Measurements from ENCODE around the gene FRAS1. TPM values are rescaled to one million over a fixed set of nuclear protein-coding genes. Genes with fewer than 3 reads are reported as not detected.
"Not testable (repeated sequence)": the region's sequence is repeated elsewhere in the genome, so short reads cannot be mapped to it uniquely, and the experiment has no call there.

Gene FRAS1
- total RNA-seq, 1 donor from 2014 or later: 18.9 TPM

DNA sequence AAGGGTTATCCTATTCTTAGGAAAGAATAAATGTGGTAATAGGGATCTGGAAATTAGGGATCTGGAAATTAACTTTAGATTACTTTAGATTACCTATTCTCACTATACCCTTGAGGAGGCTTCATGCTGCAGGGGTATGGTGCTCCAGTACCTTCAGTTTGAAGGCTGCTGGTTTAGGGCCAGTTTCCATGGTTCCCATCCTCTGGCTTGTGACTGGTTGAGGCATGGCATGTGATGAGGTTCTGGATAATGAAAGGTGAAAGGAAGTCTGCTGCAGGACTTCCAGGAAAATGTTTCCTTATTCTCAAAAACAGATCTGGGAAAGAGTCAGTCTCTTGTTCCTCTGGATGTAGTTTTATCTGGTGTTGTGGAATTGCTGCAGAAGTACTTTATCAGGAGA is 25.9 kb downstream of the FRAS1 start:
- H3K27me3 Mint-ChIP-seq (ENCODE audit: low read depth): no peaks in the 10 kb centered on the region
- no peak overlapping the region for H3K4me3 Mint-ChIP-seq (ENCODE audit: unreplicated experiment)
- H3K9me3 Mint-ChIP-seq (ENCODE audit: low read depth): no peaks in the 10 kb centered on the region
- H3K4me1 Mint-ChIP-seq (ENCODE audit: low read depth): no peaks in the 10 kb centered on the region
- DNase-seq (ENCODE audit: low spot score): no peak
- no peak overlapping the region for H3K27ac Mint-ChIP-seq (ENCODE audit: unreplicated experiment)
- no peak for TF ChIP-seq CTCF (IDR thresholded peaks at IDR 0.05)
- H3K36me3 Mint-ChIP-seq (ENCODE audit: low read depth): peaks cover 2% of the 10 kb centered on the region

GRCh38 chr4:78091534-78091933 is 34.4 kb downstream of the FRAS1 start:
- no peaks in the 10 kb centered on the region for H3K36me3 Mint-ChIP-seq (ENCODE audit: low read depth)
- H3K4me3 Mint-ChIP-seq (ENCODE audit: unreplicated experiment): no peak overlapping the region
- H3K27me3 Mint-ChIP-seq (ENCODE audit: low read depth): no peaks in the 10 kb centered on the region
- no peak for DNase-seq (ENCODE audit: low spot score)
- H3K9me3 Mint-ChIP-seq (ENCODE audit: low read depth): no peaks in the 10 kb centered on the region
- H3K4me1 Mint-ChIP-seq (ENCODE audit: low read depth): peaks cover 21% of the 10 kb centered on the region
- no peak for TF ChIP-seq CTCF (IDR thresholded peaks at IDR 0.05)
- no peak overlapping the region for H3K27ac Mint-ChIP-seq (ENCODE audit: unreplicated experiment)

DNA sequence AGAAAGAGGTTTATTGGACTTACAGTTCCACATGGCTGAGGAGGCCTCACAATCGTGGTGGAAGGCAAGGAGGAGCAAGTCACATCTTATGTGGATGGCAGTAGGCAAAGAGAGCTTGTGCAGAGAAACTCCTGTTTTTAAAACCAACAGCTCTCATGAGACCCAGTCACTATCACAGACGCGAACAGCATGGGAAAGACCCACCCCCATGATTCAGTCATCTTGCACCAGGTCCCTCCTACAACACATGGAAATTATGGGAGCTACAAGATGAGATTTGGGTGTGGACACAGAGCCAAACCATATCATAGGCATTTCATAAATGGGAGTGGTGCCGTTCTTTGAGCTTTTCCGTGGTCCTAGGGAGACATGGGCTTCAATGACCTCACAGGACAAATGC is 35.2 kb downstream of the FRAS1 start:
- H3K4me3 Mint-ChIP-seq (ENCODE audit: unreplicated experiment); DNase-seq (ENCODE audit: low spot score); H3K27me3 Mint-ChIP-seq (ENCODE audit: low read depth); H3K27ac Mint-ChIP-seq (ENCODE audit: unreplicated experiment); H3K9me3 Mint-ChIP-seq (ENCODE audit: low read depth); H3K36me3 Mint-ChIP-seq (ENCODE audit: low read depth): not testable (repeated sequence)
- peaks cover 21% of the 10 kb centered on the region for H3K4me1 Mint-ChIP-seq (ENCODE audit: low read depth)

DNA sequence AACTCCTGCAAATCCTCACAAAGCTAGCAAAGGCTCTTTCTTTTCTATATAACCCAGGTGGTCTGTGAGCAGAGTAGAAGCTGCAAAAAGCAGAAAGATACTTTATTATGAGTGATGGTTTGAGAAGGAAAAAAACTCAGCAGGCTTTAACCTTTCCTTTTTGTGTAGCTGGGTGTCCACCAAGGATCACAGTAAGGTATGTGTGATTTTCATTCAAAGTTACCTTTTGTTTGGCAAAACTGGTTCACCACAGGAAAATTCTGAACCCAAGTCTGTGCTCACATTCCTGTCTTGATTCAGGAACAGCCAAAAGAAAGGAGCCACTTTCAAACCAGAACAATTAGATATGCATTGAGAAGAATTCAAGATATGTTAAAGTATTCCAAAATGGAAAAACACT is 35.7 kb downstream of the FRAS1 start:
- H3K4me1 Mint-ChIP-seq (ENCODE audit: low read depth): peaks cover 21% of the 10 kb centered on the region
- no peaks in the 10 kb centered on the region for H3K27me3 Mint-ChIP-seq (ENCODE audit: low read depth)
- no peak overlapping the region for H3K4me3 Mint-ChIP-seq (ENCODE audit: unreplicated experiment)
- peaks cover 3% of the 10 kb centered on the region for H3K9me3 Mint-ChIP-seq (ENCODE audit: low read depth)
- no peak overlapping the region for H3K27ac Mint-ChIP-seq (ENCODE audit: unreplicated experiment)
- DNase-seq (ENCODE audit: low spot score): no peak
- TF ChIP-seq CTCF (IDR thresholded peaks at IDR 0.05): no peak
- H3K36me3 Mint-ChIP-seq (ENCODE audit: low read depth): no peaks in the 10 kb centered on the region

- Mint-ChIP-seq H3K27ac (ENCODE audit: unreplicated experiment) (no peak overlapping the region), H3K4me3 (ENCODE audit: unreplicated experiment) (no peak overlapping the region), H3K9me3 (ENCODE audit: low read depth) (peaks cover 3% of the 10 kb centered on the region), H3K27me3 (ENCODE audit: low read depth) (no peaks in the 10 kb centered on the region), H3K36me3 (ENCODE audit: low read depth) (no peaks in the 10 kb centered on the region), H3K4me1 (ENCODE audit: low read depth) (peaks cover 29% of the 10 kb centered on the region)
- no peak for DNase-seq (ENCODE audit: low spot score)
- TF ChIP-seq CTCF (IDR thresholded peaks at IDR 0.05): no peak
These were observed 38.0 kb downstream of the FRAS1 start for GRCh38 chr4:78095081-78095480.

GRCh38 chr4:78099058-78099457 is 41.9 kb downstream of the FRAS1 start:
- H3K9me3 Mint-ChIP-seq (ENCODE audit: low read depth): peaks cover 3% of the 10 kb centered on the region
- H3K36me3 Mint-ChIP-seq (ENCODE audit: low read depth): no peaks in the 10 kb centered on the region

More at GRCh38 chr4:78099058-78099457, 41.9 kb downstream of the FRAS1 start:
- H3K4me3 Mint-ChIP-seq (ENCODE audit: unreplicated experiment): no peak overlapping the region
- TF ChIP-seq CTCF (IDR thresholded peaks at IDR 0.05): no peak
- no peak overlapping the region for H3K27ac Mint-ChIP-seq (ENCODE audit: unreplicated experiment)
- no peaks in the 10 kb centered on the region for H3K27me3 Mint-ChIP-seq (ENCODE audit: low read depth)
- H3K4me1 Mint-ChIP-seq (ENCODE audit: low read depth): peaks cover 18% of the 10 kb centered on the region
- DNase-seq (ENCODE audit: low spot score): no peak
